GOT3 (cell line): Measurements from ENCODE around the gene BLTP3B.

Source experiments
- DNase-seq: peaks from one replicate; lab custom pipeline; 2025; ENCODE audit warnings: mixed read lengths; lab: John Stamatoyannopoulos, UW

Gene BLTP3B

GRCh38 chr12:100159391-100160104 is 16.9 kb upstream of the BLTP3B start:
- no peak for DNase-seq

GRCh38 chr12:100158535-100158934 is 15.9 kb upstream of the BLTP3B start:
- DNase-seq, result no peak

- DNase-seq, result no peak
These were observed 14.8 kb upstream of the BLTP3B start for GRCh38 chr12:100157427-100157821.

GRCh38 chr12:100156731-100157426 is 14.2 kb upstream of the BLTP3B start:
- DNase-seq, result no peak

DNA sequence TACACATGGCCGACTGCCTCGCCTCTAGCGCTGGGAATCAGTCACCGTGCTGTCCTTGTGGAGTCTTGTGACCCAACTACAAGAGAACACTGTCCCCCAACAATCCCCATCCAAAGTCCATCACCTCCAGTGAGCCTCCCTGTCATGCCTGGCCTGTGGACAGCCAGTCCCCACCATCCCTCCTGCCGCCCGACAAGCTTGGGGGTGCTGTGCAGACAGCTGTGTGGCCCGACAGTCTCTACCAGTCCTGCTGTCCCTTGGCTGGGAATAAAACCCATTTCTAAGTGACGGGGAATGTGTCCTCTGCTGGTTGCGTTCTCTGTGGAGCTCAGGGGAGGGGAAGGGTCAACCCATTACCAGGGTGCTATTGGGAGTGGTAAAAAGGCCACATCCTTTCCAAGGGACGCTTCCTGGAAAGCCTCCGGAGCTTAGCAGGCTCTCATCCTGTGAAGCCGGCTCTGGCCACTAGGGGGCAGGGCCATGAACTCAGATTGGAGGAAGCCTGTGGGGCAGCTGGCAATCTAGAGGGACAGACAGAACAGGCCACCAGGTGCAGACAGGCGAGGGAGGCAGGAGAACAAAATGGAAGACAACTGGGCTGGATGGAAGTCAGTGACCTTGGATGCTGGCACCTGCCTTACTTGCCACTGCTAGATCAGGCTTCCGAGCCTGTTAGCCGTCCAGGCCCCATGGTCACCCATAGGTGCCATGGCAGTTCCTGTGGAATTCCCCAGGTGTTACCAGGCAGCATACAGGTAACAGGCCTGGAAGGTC is 12.0 kb upstream of the BLTP3B start:
- no peak for DNase-seq

DNA sequence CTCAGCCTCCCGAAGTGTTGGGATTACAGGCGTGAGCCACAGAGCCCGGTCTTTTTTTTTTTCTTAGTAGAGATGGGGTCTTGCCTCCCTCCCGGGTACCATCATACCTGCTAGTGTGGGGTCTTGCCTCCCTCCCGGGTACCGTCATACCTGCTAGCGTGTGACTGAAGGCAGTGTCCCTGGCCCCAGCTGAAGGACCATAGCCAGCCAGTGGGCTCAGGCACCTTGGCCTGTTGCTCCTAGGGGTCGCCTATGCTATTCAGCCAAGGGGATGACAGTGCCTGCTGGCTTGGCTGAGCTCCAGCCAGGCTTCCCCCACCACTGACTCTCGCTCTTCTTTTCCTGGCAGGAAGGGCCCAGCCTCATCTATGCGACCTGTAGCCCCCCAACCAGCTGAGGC is 10.5 kb upstream of the BLTP3B start:
- DNase-seq, result no peak

- no peak for DNase-seq
These were observed 9.1 kb upstream of the BLTP3B start for GRCh38 chr12:100151769-100152168.

DNA sequence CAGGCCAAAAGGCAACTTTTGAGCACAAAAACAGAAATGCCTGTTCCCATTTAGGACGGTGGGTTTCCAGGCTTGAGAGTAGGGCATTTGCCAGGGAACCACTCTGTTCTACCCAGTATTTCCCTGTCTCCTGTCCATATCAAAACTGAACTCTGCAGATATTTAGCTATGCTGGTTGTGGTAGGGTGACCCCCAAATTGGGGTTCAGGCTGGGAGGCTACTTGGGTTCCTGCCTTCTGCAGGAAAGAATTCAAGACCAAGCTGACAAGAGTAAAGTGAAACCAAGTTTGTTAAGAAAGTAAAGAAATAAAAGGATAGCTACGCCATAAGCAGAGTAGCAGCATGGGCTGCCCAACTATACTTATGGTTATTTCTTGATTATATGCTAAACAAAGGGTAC is 3.6 kb upstream of the BLTP3B start:
- no peak for DNase-seq

- no peak for DNase-seq
These were observed 3.0 kb upstream of the BLTP3B start for GRCh38 chr12:100145643-100146042.

DNA sequence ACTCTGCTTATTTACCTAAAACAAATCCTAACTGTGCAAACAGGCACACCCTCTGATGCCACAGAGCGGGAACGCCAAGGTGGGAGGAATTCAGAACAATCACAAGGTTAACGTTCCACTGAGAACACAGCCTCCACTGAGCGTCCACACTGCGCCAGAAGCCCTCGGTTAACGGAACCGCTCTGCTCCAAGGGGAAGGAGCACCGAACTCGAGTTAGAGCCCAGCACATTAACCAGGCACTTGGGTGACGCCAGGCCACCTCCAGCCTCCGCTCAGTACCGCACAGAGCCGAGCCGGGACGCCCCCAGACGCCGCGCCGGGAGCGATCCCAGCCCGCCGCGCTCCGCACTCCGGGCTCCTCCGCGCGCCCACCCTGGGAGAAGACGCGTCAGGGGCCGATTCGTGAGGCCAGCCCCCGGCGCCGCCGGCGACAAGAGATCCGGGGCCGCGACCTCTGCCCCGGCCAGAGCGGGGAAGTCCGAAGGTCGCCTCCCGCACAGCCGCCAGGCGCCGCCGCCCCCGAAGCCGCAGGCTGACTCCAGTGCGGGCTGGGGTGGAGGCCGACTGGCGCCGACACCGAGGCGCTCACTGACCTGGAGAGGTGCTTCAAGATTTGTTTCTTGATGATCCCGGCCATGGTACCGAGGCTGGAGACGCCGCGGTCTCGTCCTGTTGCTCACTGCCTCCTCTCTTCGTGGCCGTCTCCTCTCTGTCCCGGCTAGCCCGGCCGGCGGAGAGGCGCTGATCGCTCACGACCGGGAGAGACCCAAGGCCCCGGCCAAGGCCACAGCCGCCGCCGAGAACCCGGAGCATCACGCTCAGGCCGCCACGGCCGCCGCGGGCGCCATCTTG is 450 bp downstream of the BLTP3B start:
- no peak for DNase-seq

- no peak for DNase-seq
These were observed 1.0 kb downstream of the BLTP3B start for GRCh38 chr12:100141666-100141997.

DNA sequence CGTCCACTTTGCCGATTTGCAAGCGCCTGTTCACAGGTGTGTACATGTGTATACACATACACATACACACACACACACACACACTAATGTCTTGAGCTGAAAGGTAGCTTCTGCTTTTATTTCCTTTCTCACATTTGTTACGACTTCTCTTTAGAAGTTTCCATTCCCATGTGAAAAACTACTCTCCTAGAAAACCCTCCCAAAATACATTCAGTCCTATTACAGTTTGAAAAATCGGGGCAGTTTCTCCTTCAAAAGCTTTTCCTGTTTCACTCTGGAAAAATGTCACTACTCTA is 3.9 kb downstream of the BLTP3B start:
- DNase-seq, result no peak

- DNase-seq, result no peak
These were observed 4.4 kb downstream of the BLTP3B start for GRCh38 chr12:100138048-100138802.

GRCh38 chr12:100133200-100133599 is 9.5 kb downstream of the BLTP3B start:
- no peak for DNase-seq

GRCh38 chr12:100128512-100128908 is 14.2 kb downstream of the BLTP3B start:
- no peak for DNase-seq

GRCh38 chr12:100127766-100128511 is 14.7 kb downstream of the BLTP3B start:
- no peak for DNase-seq

GRCh38 chr12:100123316-100124095 is 19.2 kb downstream of the BLTP3B start:
- DNase-seq, result no peak

GRCh38 chr12:100120355-100120754 is 22.3 kb downstream of the BLTP3B start:
- DNase-seq, result no peak

- DNase-seq, result no peak
These were observed 27.4 kb downstream of the BLTP3B start for GRCh38 chr12:100115291-100115690.

DNA sequence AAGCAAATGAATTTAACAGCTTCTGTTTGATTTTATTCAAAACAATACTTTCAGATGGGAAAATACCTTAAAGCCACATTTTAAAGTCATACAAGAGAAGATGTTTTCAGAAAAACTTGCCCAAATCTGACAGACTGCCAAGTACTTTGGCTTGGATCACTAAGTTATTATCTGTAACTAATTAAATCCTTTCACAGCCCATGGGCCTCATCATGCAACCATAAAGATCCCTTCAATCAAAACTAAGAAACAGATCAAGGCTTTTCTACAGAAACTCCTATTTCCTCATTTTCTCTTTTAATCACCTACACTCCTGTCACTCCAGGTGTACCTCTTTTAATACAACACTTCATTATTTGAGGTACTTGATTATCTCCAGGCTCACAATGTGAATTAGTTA is 28.1 kb downstream of the BLTP3B start:
- no peak for DNase-seq
